Measurements from ENCODE around the gene GRID2.
"Not testable (repeated sequence)": the region's sequence is repeated elsewhere in the genome, so short reads cannot be mapped to it uniquely, and the experiment has no call there.

GRID2 gene

DNA sequence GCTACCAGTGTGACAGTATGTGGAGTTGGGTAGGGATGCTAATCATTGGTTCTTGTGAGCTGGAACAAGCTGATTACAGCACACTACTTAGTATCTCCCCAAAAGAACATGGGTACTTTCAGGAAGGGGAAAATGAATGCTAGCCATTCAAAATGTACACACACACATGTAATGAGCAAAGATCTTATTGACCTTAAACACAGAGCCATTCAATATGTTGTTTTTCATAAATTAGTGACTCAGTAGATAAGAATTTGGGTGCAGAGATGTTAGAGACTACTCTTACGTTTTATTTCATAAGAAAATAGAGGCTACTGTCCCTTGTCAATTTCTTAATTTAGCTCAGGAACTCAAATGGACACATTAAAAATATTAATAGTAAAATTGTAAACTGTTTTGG is 1015.3 kb downstream of the GRID2 start:
- DNase-seq (ENCODE audit: low spot score): no peak

DNA sequence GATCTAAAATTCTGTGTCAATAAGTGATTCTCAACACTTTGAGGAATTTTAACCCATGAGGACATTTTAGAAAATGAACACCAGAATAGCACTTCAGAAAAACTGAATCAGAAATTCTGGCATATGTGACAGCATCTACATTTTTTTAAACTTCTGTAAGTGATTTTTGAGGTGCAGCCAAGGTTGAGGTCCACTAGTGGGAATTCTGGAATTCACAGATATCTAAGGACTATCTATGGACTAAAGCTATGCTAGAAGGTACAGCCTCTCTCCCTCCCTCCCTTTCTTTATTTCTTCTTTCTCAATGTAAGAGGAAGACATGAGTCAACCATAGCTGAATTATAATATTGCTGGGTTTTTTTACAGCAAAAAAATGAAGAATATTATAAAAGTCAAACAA is 1016.6 kb downstream of the GRID2 start:
- DNase-seq (ENCODE audit: low spot score): no peak

DNA sequence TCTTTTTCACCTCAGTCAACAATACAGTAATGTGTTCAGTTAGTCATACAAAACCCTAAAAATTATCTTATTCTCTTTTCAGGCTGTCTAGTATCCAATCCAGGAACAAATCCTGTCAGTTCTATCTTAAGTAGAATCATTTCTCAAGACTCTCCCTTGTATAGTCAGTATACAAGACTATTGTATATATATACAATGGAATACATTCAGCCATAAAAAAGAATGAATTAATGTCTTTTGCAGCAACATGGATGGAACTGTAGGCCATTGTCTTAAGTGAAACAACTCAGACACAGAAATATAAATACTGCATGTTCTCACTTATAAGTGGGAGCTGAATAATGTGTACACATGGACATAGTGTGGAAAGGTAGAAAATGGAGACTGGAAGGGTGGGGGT is 1023.6 kb downstream of the GRID2 start:
- DNase-seq (ENCODE audit: low spot score): no peak

DNA sequence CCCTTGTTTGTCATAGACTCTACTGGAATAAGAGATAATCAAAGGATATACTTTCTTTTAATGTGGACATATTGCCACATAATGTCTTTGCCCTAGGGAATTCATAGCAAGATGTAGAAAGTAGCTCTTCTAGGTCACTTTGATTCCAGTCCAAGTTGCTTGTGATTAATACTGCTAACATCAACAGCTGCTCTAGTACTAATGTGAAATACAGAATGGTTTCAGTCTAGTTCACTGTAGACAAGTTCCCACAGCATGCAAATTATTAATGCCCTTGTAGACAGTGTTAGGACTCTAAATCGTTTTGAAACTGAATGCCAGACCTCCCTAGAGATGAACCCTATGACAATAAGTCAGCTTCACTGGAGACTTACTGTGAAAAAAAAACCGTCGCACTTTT is 1030.2 kb downstream of the GRID2 start:
- DNase-seq (ENCODE audit: low spot score): no peak

DNA sequence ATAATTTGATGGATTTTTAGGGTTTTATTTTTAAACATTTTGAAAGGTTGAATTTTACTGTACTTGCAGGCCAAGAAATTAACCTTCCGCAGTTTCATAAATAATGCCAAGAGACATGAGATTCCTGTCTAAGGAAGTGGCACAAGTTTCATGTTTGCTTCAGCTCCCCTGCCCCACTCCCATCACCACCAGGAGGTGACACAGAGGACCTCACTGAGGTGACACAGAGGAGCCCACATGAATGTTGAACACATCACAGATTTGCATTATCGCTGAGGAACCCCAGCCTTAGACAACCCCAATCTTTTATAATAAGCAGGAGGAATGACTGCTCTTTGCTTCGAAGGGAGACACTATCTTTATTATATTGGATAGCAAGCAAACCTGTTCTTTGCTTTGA is 1033.4 kb downstream of the GRID2 start:
- DNase-seq (ENCODE audit: low spot score): no peak

GRCh38 chr4:93342738-93343137 is 1039.0 kb downstream of the GRID2 start:
- DNase-seq (ENCODE audit: low spot score): no peak

- DNase-seq (ENCODE audit: low spot score): no peak
Measured at GRCh38 chr4:93346840-93347239, 1043.1 kb downstream of the GRID2 start.

- no peak for DNase-seq (ENCODE audit: low spot score)
Measured at GRCh38 chr4:93348896-93349295, 1045.1 kb downstream of the GRID2 start.

GRCh38 chr4:93351846-93352245 is 1048.1 kb downstream of the GRID2 start:
- DNase-seq (ENCODE audit: low spot score): no peak

DNA sequence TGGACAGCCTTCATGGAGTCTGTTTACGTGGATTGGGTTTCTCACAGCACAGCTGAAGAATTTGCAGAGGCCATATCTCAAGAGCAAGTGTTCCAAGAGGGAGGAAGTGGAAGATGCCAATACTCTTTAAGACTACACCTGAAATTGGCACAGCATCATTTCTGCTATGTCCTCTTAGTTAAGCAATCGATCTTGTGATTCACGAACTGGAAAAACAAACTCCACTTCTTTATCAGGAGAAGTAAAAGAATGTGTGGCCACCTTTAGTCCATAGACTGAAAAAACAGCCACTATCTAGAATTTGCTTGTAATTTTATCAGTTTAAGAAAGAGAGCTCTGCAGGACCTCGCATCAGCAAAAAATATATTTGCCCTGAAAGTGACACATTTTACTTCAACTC is 1051.6 kb downstream of the GRID2 start:
- DNase-seq (ENCODE audit: low spot score): no peak

GRCh38 chr4:93359586-93359985 is 1055.8 kb downstream of the GRID2 start:
- DNase-seq (ENCODE audit: low spot score): no peak

DNA sequence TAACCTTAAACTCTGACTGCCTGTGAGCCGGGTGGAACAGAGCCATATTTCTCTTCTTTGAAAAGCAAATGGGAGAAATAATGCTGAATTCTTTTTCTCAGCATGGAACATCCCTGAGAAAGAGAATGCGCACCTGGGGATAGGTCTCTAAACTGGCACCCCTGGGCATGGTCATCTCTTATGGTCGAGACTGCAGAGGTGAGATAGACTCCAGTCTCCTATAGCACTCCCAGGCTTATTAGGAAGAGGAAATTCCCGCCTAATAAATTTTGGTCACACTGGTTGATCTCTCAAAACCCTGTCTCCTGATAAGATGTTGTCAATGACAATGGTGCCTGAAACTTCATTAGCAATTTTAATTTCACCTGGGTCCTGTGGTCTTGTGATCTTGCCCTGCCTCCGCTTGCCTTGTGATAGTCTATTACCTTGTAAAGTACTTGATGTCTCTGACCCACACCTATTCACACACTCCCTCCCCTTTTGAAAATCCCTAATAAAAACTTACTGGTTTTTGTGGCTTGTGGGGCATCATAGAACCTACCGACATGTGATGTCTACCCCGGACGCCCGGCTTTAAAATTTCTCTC is 1062.5 kb downstream of the GRID2 start:
- DNase-seq (ENCODE audit: low spot score): not testable (repeated sequence)

DNA sequence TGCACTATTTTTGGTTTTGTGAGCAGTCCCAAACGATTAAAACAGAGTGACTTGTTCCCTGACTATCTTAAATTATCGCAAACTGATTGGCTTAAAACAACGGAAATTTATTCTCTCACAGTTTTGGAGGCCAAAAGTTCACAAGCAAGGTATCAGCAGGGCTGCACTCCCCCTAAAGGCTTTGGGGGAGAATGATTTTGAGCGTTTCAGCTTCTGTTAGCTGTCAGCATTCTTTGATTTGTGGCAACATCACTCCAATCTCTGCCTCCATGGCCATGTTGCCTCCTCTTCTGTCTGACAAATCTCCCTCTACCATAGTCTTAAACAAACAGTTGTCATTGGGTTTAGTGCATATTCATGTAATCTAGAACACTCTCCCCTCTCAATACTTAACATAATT is 1065.2 kb downstream of the GRID2 start:
- no peak for DNase-seq (ENCODE audit: low spot score)

DNA sequence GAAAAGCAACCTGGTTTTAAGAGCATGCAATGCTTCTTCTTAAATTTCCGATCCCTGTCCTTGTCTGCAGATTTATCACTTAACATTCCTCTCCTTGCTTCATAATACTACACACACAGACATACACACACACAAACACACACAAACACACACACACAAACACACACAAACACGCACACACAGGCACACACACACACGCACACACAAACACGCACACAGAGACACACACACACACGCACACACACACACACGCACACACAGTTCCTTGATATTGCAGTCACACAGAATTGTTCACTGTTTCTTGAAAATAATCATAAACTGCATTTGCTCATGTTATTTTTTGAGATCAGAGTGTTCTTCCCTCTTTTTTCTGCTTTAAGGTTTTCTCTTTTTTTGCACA is 1066.5 kb downstream of the GRID2 start:
- no peak for DNase-seq (ENCODE audit: low spot score)

DNA sequence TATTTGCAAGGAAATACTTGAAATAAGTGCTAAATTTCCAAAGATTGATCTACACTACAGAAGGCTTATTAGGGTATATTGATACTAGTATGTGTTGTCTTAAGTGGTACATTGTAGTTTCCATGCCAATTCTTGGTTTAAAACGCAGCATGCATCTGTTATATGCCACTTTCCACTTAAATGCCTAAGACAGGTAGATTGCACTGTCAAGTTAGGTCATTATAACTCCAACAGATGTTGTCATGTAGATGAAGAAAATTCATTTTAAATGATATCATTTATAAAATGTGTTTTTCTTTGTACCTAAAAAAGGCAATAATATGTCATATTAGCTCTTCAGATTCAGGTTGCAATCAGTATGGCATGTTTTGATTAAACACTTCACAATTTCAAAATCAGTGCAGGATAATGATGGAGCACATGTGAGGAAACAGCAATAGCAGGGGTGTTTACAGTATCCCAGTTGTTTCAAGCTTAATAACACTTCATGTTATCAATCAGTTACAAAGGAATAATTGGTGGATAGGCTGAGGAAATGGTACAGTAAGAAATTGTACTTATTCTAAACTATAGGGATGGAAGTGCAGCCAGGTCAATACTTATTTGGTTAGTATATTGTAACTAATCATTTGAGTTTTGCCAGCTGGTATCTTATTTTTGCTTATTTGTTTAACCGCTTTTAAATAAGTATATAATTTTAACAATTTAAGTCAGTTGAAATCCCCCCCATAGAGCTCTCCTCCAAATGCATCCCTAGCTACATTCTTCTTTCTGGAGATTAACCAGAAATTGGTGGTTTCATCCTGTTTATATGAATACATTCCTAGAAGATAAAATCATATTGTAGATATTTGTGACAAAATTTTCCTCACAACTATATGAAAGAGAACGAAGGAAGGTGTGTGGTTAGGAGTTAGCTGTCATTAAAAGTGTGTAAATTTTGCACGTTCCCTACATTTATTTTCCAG is 1070.4 kb downstream of the GRID2 start:
- DNase-seq (ENCODE audit: low spot score): no peak

GRCh38 chr4:93384241-93384640 is 1080.5 kb downstream of the GRID2 start:
- DNase-seq (ENCODE audit: low spot score): no peak

DNA sequence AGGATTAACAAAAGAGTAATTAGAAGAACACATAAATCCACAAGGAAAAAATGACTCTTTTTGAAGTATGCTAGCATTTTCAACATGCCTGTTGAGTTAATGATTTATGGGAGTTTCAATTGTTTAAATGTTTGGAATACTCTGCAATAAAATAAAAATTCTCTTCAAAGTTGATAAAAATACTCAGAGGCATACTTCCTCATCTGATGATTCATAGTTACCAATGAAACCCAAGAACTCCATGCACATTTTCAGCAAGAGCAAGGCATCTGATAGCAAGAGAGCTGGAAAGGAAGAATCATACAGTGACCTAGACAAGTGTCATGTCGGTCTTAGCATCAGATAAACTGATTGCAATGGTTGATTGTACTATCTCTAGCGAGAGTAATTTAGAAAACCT is 1081.1 kb downstream of the GRID2 start:
- DNase-seq (ENCODE audit: low spot score): no peak

- no peak for DNase-seq (ENCODE audit: low spot score)
Measured at GRCh38 chr4:93394545-93395081, 1090.8 kb downstream of the GRID2 start.

DNA sequence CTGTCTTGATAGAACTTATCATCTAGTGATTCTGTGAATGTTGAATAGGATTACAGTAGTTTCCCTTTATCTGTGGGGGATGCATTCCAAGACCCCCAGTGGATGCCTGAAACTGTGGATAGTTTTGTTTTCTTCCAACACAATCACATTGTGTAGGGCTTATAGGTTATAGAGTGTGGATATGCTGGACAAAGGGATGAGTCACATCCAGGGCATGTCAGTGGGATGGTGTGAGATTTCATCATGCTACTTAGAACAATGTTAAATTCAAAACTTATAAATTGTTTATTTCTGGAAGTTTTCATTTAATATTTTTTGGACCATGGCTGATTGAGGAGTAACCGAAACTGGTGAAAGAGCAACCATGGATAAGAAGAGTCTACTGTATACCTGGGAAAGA is 1092.5 kb downstream of the GRID2 start:
- DNase-seq (ENCODE audit: low spot score): no peak

DNA sequence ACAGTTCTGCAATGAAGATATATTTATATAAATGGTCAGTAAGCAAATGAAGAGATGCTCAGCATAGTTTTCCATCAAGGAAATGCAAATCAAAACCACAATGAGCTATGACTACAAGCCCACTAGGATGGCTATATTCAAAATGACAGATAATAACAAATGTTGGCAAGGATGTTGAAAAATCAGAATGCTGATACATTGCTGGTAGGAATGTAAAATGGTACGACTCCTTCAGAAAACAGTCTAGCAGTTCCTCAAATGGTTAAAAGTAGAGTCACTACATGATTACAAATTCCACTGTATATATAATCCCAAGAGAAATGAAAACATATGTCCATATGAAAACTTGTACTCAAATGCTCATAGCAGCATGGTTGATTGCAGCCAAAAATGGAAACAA is 1099.8 kb downstream of the GRID2 start:
- DNase-seq (ENCODE audit: low spot score): no peak

DNA sequence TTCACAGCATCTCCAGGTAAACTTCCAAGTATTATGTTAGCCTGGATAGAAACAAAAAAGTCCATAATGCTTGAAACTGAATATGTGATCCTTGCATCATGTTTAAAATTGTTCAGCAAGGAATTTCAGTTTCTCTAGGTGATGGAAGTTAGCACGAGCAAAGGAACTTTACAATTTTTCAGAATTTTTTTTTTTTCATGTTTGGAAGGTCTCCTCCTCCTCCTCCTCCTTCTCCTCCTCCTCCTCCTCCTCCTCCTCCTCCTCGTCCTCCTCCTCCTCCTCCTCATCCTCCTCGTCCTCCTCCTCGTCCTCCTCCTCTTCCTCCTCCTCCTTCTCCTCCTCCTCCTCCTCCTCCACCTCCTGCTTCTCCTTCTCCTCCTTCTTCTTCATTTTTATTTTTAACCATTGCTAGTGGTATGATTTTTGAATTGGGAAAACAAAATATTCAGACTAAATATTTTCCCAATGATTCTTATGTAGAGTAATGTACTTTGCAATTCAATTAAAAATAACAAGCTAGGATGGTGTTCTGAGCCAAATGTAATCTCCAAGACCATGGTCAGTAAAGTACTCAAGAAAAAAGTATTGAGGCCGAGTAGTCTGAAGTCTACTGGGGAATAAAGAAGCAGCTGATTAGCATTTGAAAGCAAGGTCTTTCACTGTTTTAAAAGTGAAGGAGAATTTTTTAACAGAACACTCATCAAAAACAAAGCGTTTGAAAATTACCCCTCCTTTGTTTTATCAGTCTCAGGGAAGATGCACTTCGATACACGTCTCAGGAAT is 1103.9 kb downstream of the GRID2 start:
- DNase-seq (ENCODE audit: low spot score): no peak

DNA sequence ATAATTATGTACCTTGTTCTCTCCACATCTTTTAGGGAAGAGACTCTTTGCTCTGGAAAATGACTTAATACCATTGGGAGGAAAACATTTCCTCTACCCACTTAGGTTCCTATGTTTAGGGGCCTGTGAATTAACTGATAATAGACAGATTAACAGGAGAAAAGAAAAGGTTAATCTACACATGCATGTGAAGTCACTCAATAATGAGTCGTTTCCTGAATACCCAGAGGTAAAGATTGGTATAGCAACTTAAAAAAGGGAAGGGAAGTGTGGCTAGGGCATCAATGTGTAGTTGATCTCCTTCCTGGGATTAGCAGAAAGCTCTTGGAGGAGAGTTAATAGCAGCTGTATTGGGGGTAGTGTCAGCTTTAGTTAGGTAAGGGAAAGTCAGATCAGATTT is 1105.3 kb downstream of the GRID2 start:
- DNase-seq (ENCODE audit: low spot score): no peak
